Type B pancreatic cell (in vitro differentiated cells): Measurements from ENCODE around the gene MPL. TPM values are rescaled to one million over a fixed set of nuclear protein-coding genes. Genes with fewer than 3 reads are reported as not detected.
A peak's percentile ranks its signal among the peaks of the same experiment; 100 is the strongest.

ENCODE experiments used
- DNase-seq: peaks from one replicate; pipeline ENCODE4 v3.0.0; 2021; ENCODE audit warnings: mixed read lengths; ENCODE audit not compliant: unreplicated experiment; ENCODE audit errors: extremely low spot score
- H3K27ac Mint-ChIP-seq: 2 replicates; pipeline ENCODE4 v1.8.0; 2021; ENCODE audit warnings: mild to moderate bottlenecking, mixed read lengths
- H3K27me3 Mint-ChIP-seq: 2 replicates; pipeline ENCODE4 v1.8.0; 2021; ENCODE audit warnings: mixed read lengths
- H3K36me3 Mint-ChIP-seq: 2 replicates; pipeline ENCODE4 v1.8.0; 2021; ENCODE audit warnings: mixed read lengths
- H3K4me1 Mint-ChIP-seq: one replicate; pipeline ENCODE4 v1.8.0; 2021; ENCODE audit warnings: mixed read lengths; ENCODE audit not compliant: unreplicated experiment
- H3K4me3 Mint-ChIP-seq: 2 replicates; pipeline ENCODE4 v1.8.0; 2021; ENCODE audit warnings: mild to moderate bottlenecking, mixed read lengths
- H3K9me3 Mint-ChIP-seq: 2 replicates; pipeline ENCODE4 v1.8.0; 2021; ENCODE audit warnings: mixed read lengths
- CTCF ChIP-seq: fragments of 200-600 bp; sonication (generic); conservative IDR thresholded peaks from 2 replicates; pipeline ENCODE4 v1.5.0; 2021; ENCODE audit warnings: antibody characterized with exemption, mild to moderate bottlenecking
- total RNA-seq: library from RNA; stranded (reverse); gene quantifications from 2 replicates; pipeline ENCODE4 v1.2.1, GENCODE V29; 2021; ENCODE audit warnings: low replicate concordance

Gene MPL
- total RNA-seq, 1 donor from 2014 or later: not detected

- Mint-ChIP-seq H3K9me3 (no peaks in the 10 kb centered on the region), H3K4me3 (no peak overlapping the region), H3K27me3 (peaks cover under 1% of the 10 kb centered on the region), H3K4me1 (peaks cover 20% of the 10 kb centered on the region), H3K27ac (no peak overlapping the region), H3K36me3 (no peaks in the 10 kb centered on the region)
- DNase-seq: no peak
- no peak for TF ChIP-seq CTCF
Measured at GRCh38 chr1:43299101-43299500, 38.5 kb upstream of the MPL start.

- Mint-ChIP-seq H3K9me3 (no peaks in the 10 kb centered on the region), H3K27ac (no peak within 1 kb of the TSS), H3K4me1 (peaks cover 24% of the 10 kb centered on the region), H3K4me3 (no peak within 1 kb of the TSS), H3K27me3 (peaks cover 4% of the 10 kb centered on the region), H3K36me3 (no peaks in the 10 kb centered on the region)
- DNase-seq: no peak
- TF ChIP-seq CTCF: no peak
Measured at GRCh38 chr1:43300378-43301094, 37.1 kb upstream of the MPL start, which contains the start of gene TIE1. TIE1 (plus strand) TSS chr1:43300982; CDS start chr1:43301072, 90 bp downstream.

DNA sequence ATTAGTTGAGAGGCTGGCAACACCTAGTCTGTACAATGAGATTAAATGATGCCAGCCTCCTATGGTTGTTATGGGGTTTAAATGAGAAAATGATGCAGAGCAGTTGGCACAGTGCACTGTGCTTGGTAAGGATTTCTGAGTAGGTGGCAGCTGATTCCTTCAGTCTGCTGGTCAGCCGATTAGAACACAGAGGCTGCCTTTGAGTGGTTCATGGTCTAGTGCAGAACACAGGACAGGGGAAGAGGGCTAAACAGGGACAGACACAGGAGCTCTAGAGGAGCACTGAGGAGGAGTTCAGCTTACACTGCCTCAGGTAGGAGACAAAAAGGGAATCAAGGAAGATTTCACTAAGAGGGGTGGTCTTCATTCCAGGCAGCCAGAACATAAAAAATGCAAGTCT, 35.4 kb upstream of the MPL start:
- H3K27ac Mint-ChIP-seq: no peak overlapping the region
- H3K36me3 Mint-ChIP-seq: no peaks in the 10 kb centered on the region
- H3K4me3 Mint-ChIP-seq: no peak overlapping the region
- peaks cover 17% of the 10 kb centered on the region for H3K4me1 Mint-ChIP-seq
- no peak for DNase-seq
- peaks cover 4% of the 10 kb centered on the region for H3K27me3 Mint-ChIP-seq
- TF ChIP-seq CTCF: no peak
- H3K9me3 Mint-ChIP-seq: no peaks in the 10 kb centered on the region

GRCh38 chr1:43302721-43303470, 34.7 kb upstream of the MPL start:
- Mint-ChIP-seq H3K9me3 (no peaks in the 10 kb centered on the region), H3K27ac (no peak overlapping the region), H3K36me3 (no peaks in the 10 kb centered on the region), H3K4me1 (peaks cover 17% of the 10 kb centered on the region), H3K4me3 (no peak overlapping the region), H3K27me3 (peaks cover 4% of the 10 kb centered on the region)
- DNase-seq: no peak
- TF ChIP-seq CTCF: no peak

DNA sequence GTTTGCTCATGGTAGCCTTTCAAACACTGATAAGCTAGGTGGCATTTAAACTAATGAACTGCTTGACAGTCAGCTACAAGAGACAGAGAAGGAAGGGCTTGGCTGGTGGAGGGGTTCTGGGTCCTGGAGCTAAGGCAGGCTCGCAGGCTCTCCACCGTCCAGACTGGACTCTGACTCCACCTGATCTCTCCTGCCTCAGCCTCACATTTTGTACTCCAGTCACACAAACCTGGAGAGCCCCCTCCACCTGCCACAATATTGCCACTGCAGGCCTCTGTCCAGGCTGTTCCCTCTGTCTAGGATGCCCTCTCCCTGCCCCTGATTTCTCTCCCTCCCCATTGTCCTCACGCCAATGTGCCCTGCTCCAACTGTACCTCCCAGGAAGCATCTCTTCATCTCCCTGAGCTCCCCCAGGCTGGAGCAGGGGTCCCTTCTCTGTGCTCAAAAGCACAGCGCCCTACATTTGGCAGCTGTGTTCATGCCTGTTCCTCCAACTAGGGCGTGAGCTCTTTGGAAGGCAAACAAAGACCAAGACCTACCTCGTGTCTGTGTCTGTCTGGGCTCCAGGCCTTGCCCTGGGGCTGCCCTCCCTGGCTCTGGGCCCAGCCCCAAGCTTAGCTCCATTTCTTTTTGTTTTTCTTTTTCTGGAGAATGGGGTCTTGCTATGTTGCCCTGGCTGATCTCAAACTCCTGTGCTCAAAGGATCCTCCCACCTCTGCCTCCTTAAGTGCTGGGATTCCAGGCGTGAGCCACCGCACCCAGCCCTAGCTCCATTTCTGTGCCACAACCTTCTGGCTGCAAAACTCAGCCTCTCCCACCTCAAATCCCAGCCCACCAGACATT, 33.9 kb upstream of the MPL start:
- H3K27me3 Mint-ChIP-seq: peaks cover 4% of the 10 kb centered on the region
- peak overlapping the region; percentile 71 for H3K27ac Mint-ChIP-seq
- peaks cover 17% of the 10 kb centered on the region for H3K4me1 Mint-ChIP-seq
- DNase-seq: no peak
- H3K36me3 Mint-ChIP-seq: no peaks in the 10 kb centered on the region
- no peaks in the 10 kb centered on the region for H3K9me3 Mint-ChIP-seq
- TF ChIP-seq CTCF: no peak
- H3K4me3 Mint-ChIP-seq: no peak overlapping the region
